ENCODE data around the gene LRRC47. TPM values are rescaled to one million over a fixed set of nuclear protein-coding genes. Genes with fewer than 3 reads are reported as not detected.
"Not testable (repeated sequence)": the region's sequence is repeated elsewhere in the genome, so short reads cannot be mapped to it uniquely, and the experiment has no call there.

The LRRC47 gene
- total and polyA plus RNA-seq, 4 donors: 26.8 to 38.8 (median 31.3) TPM

DNA sequence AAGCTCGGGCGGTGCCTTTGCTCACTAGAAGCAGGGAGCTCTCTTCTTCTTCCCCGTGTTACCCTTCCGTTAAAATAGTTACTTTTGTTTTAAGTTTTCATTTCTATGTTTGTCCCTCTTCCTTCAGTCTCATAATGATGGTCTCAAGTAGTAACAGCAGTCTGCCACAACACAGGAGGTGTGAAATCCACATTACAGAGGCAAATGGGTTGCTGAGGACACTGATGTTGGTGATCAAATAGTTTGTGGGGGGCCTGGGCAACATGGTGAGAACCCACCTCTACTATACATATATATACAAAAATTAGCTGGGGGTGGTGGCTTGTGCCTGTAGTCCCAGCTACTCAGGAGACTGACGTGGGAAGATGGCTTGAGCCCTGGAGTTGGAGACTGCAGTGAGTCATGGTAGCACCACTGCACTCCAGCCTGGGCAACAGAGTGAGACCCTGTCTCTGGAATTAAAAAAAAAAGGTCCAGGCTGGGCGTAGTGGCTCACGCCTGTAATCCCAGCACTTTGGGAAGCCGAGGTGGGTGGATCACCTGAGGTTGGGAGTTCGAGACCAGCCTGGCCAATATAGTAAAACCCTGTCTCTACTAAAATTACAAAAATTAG lies 14.0 kb upstream of the LRRC47 start:
- H3K27me3 ChIP-seq (ENCODE audit: control insufficient read depth in 1 of 2, insufficient read depth in 2 of 2, low read length in 1 of 2); H3K9me3 ChIP-seq (ENCODE audit: control insufficient read depth, low read length); intact Hi-C loops (cut with DNase I); ATAC-seq (ENCODE audit: low FRiP score); H3K36me3 ChIP-seq (ENCODE audit: control insufficient read depth in 1 of 2, insufficient read depth in 2 of 2, low read length in 1 of 2); H3K4me1 ChIP-seq (ENCODE audit: control insufficient read depth in 1 of 2, insufficient read depth in 2 of 2, low read length in 2 of 2); H3K27ac ChIP-seq (ENCODE audit: low read depth in 1 of 2, low read length in 2 of 2); H3K4me3 ChIP-seq (ENCODE audit: low read length in 2 of 2): not testable (repeated sequence)
- 78 to 80% methylated on average over 9 of the region's 9 CpGs for WGBS, 2 donors
- DNase-seq: peak; percentile 9 to 23

- no peak overlapping the region for H3K4me3 ChIP-seq (ENCODE audit: low read length in 2 of 2)
- H3K27ac ChIP-seq (ENCODE audit: low read depth in 1 of 2, low read length in 2 of 2): no peak overlapping the region
- peak in 1 of 2 donors; percentile 43 for DNase-seq
- 62 to 73% methylated on average over 7 of the region's 7 CpGs for WGBS, 2 donors
- intact Hi-C loops (cut with DNase I): no loop called here
- no peaks in the 10 kb centered on the region for H3K27me3 ChIP-seq (ENCODE audit: control insufficient read depth in 1 of 2, insufficient read depth in 2 of 2, low read length in 1 of 2)
- no peak for ATAC-seq (ENCODE audit: low FRiP score)
- H3K4me1 ChIP-seq (ENCODE audit: control insufficient read depth in 1 of 2, insufficient read depth in 2 of 2, low read length in 2 of 2): no peaks in the 10 kb centered on the region
- H3K9me3 ChIP-seq (ENCODE audit: control insufficient read depth, low read length): no peaks in the 10 kb centered on the region
- H3K36me3 ChIP-seq (ENCODE audit: control insufficient read depth in 1 of 2, insufficient read depth in 2 of 2, low read length in 1 of 2): peaks cover 0 to 2% of the 10 kb centered on the region in 2 donors
These were observed 13.4 kb upstream of the LRRC47 start for GRCh38 chr1:3809680-3810079.

DNA sequence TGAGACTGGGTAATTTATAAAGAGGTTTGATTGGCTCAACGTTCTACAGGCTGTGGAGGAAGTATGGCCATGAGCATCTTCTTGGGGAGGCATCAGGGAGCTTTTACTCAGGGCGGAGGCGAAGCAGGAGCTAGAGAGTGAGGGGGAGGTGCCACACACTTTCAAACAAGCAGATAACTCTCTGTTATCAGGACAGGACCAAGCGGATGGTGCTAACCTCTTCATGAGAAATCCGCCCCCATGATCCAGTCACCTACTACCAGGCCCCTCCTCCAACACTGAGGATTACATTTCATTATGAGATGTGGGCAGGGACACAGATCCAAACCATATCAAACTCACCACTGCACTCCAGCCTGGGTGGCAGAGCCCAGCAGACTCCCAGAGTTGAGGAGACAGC lies 11.5 kb upstream of the LRRC47 start:
- Histone ChIP-seq H3K4me1 (ENCODE audit: control insufficient read depth in 1 of 2, insufficient read depth in 2 of 2, low read length in 2 of 2) (no peaks in the 10 kb centered on the region), H3K9me3 (ENCODE audit: control insufficient read depth, low read length) (no peaks in the 10 kb centered on the region), H3K27me3 (ENCODE audit: control insufficient read depth in 1 of 2, insufficient read depth in 2 of 2, low read length in 1 of 2) (no peaks in the 10 kb centered on the region), H3K4me3 (ENCODE audit: low read length in 2 of 2) (no peak overlapping the region), H3K27ac (ENCODE audit: low read depth in 1 of 2, low read length in 2 of 2) (no peak overlapping the region), H3K36me3 (ENCODE audit: control insufficient read depth in 1 of 2, insufficient read depth in 2 of 2, low read length in 1 of 2) (no peaks in the 10 kb centered on the region)
- ATAC-seq (ENCODE audit: low FRiP score) (no peak), DNase-seq (peak; percentile 9 to 12)
- WGBS, 2 donors: 77 to 85% methylated on average over 5 of the region's 5 CpGs
- intact Hi-C loops (cut with DNase I): no loop called here

GRCh38 chr1:3805038-3805437 lies 8.7 kb upstream of the LRRC47 start:
- no peak for ATAC-seq (ENCODE audit: low FRiP score)
- Histone ChIP-seq H3K4me1 (ENCODE audit: control insufficient read depth in 1 of 2, insufficient read depth in 2 of 2, low read length in 2 of 2) (no peaks in the 10 kb centered on the region), H3K27me3 (ENCODE audit: control insufficient read depth in 1 of 2, insufficient read depth in 2 of 2, low read length in 1 of 2) (no peaks in the 10 kb centered on the region), H3K36me3 (ENCODE audit: control insufficient read depth in 1 of 2, insufficient read depth in 2 of 2, low read length in 1 of 2) (no peaks in the 10 kb centered on the region), H3K9me3 (ENCODE audit: control insufficient read depth, low read length) (no peaks in the 10 kb centered on the region), H3K27ac (ENCODE audit: low read depth in 1 of 2, low read length in 2 of 2) (no peak overlapping the region), H3K4me3 (ENCODE audit: low read length in 2 of 2) (no peak overlapping the region)
- DNase-seq: no peak
- intact Hi-C loops (cut with DNase I): no loop called here
- WGBS, 2 donors: 82 to 85% methylated on average over 11 of the region's 11 CpGs

DNA sequence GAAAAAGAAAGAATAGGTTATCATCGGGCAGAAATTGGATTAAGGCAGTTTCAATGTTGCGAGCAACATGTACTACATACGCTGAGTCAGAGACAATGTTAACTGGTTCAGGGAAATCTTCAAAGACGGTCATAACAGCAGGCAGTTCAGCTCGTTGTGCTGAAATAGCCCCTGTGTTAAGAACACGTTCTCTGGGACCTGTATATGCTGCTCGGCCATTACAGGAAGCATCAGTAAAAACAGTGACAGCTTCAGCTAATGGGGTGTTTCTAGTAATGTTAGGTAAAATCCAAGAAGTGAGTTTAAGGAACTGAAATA lies 8.3 kb upstream of the LRRC47 start:
- H3K9me3 ChIP-seq (ENCODE audit: control insufficient read depth, low read length); H3K4me3 ChIP-seq (ENCODE audit: low read length in 2 of 2); DNase-seq; ATAC-seq (ENCODE audit: low FRiP score); H3K36me3 ChIP-seq (ENCODE audit: control insufficient read depth in 1 of 2, insufficient read depth in 2 of 2, low read length in 1 of 2); H3K4me1 ChIP-seq (ENCODE audit: control insufficient read depth in 1 of 2, insufficient read depth in 2 of 2, low read length in 2 of 2); H3K27ac ChIP-seq (ENCODE audit: low read depth in 1 of 2, low read length in 2 of 2); H3K27me3 ChIP-seq (ENCODE audit: control insufficient read depth in 1 of 2, insufficient read depth in 2 of 2, low read length in 1 of 2); intact Hi-C loops (cut with DNase I): not testable (repeated sequence)
- WGBS, 2 donors: 58 to 75% methylated on average over 7 of the region's 7 CpGs

GRCh38 chr1:3803905-3804626 lies 7.8 kb upstream of the LRRC47 start:
- Histone ChIP-seq H3K4me1 (ENCODE audit: control insufficient read depth in 1 of 2, insufficient read depth in 2 of 2, low read length in 2 of 2) (no peaks in the 10 kb centered on the region), H3K36me3 (ENCODE audit: control insufficient read depth in 1 of 2, insufficient read depth in 2 of 2, low read length in 1 of 2) (no peaks in the 10 kb centered on the region), H3K9me3 (ENCODE audit: control insufficient read depth, low read length) (no peaks in the 10 kb centered on the region), H3K27me3 (ENCODE audit: control insufficient read depth in 1 of 2, insufficient read depth in 2 of 2, low read length in 1 of 2) (no peaks in the 10 kb centered on the region), H3K4me3 (ENCODE audit: low read length in 2 of 2) (no peak overlapping the region), H3K27ac (ENCODE audit: low read depth in 1 of 2, low read length in 2 of 2) (no peak overlapping the region)
- ATAC-seq (ENCODE audit: low FRiP score) (no peak), DNase-seq (no peak)
- intact Hi-C loops (cut with DNase I): no loop called here
- 53 to 60% methylated on average over 19 of the region's 19 CpGs for WGBS, 2 donors

- H3K27me3 ChIP-seq (ENCODE audit: control insufficient read depth in 1 of 2, insufficient read depth in 2 of 2, low read length in 1 of 2); H3K36me3 ChIP-seq (ENCODE audit: control insufficient read depth in 1 of 2, insufficient read depth in 2 of 2, low read length in 1 of 2); H3K9me3 ChIP-seq (ENCODE audit: control insufficient read depth, low read length); DNase-seq; H3K4me1 ChIP-seq (ENCODE audit: control insufficient read depth in 1 of 2, insufficient read depth in 2 of 2, low read length in 2 of 2); intact Hi-C loops (cut with DNase I); H3K27ac ChIP-seq (ENCODE audit: low read depth in 1 of 2, low read length in 2 of 2); H3K4me3 ChIP-seq (ENCODE audit: low read length in 2 of 2); ATAC-seq (ENCODE audit: low FRiP score): not testable (repeated sequence)
- WGBS, 2 donors: 79 to 83% methylated on average over 3 of the region's 3 CpGs
These were observed 4.5 kb upstream of the LRRC47 start for GRCh38 chr1:3800795-3801194.

DNA sequence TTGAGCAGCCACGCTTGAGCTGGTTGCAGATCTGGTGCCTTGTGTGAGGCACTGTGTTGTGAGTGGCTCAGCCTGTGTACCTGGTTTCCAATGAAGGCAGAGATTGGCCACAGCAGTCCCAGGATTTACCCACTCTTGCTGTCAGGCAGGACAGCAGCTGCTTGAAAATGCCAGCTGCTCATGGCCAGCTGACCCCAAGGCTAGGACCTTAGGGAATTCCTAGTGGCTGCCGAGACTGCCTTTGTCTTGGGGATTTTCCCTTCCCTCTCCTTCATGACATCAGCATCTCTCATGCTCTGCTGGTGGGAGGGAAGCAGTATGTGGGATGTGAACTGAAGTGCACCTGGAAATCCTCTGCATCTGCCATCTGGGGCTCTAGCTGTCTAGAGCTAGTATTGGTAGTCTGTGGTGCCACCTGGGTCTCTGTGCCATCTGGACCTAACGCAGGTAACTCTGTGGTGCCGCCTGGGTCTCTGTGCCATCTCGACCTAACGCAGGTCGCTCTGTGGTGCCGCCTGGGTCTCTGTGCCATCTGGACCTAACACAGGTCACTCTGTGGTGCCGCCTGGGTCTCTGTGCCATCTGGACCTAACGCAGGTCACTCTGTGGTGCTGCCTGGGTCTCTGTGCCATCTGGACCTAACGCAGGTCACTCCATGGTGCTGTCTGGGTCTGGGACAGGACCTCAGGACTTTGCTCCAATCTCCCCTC lies 3.8 kb upstream of the LRRC47 start:
- Histone ChIP-seq H3K9me3 (ENCODE audit: control insufficient read depth, low read length) (no peaks in the 10 kb centered on the region), H3K4me3 (ENCODE audit: low read length in 2 of 2) (no peak overlapping the region), H3K27ac (ENCODE audit: low read depth in 1 of 2, low read length in 2 of 2) (no peak overlapping the region), H3K36me3 (ENCODE audit: control insufficient read depth in 1 of 2, insufficient read depth in 2 of 2, low read length in 1 of 2) (no peaks in the 10 kb centered on the region), H3K27me3 (ENCODE audit: control insufficient read depth in 1 of 2, insufficient read depth in 2 of 2, low read length in 1 of 2) (no peaks in the 10 kb centered on the region), H3K4me1 (ENCODE audit: control insufficient read depth in 1 of 2, insufficient read depth in 2 of 2, low read length in 2 of 2) (no peaks in the 10 kb centered on the region)
- WGBS, 2 donors: 76 to 79% methylated on average over 9 to 11 of the region's 11 CpGs
- ATAC-seq (ENCODE audit: low FRiP score): no peak
- DNase-seq: no peak
- intact Hi-C loops (cut with DNase I): loop anchor here (10.0 kb wide), 1 partner anchor 345 kb away; the partner anchor contains the start of gene ARHGEF16 (in 2 of the 2)
